Activated gamma-delta T cell (primary cell): ENCODE measurements around the gene ZNF648.
"Not testable (repeated sequence)": the region's sequence is repeated elsewhere in the genome, so short reads cannot be mapped to it uniquely, and the experiment has no call there.

ENCODE experiments used
- DNase-seq: peaks from one replicate; lab custom pipeline; 2025; lab: John Stamatoyannopoulos, UW

Gene ZNF648

GRCh38 chr1:182029379-182030331 is 31.9 kb downstream of the ZNF648 start:
- peak; percentile 96 for DNase-seq

DNA sequence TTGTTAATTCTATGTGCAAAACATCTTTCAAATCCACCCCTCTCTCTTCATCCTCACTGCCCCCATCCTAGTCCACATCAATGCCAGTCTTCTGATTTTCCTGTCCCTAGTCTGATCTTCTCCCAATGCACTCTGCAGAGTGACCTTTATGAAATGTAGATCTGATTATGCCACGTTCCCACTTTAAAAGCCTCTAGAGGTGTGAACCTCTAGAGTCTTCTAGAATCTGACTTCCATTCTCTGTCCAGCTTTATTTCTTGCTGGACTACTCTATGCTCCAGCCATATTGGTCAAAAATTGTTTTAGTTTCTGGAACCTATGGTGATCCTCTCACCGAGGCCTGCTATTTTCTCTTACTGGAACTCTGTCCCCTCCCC is 32.5 kb downstream of the ZNF648 start:
- DNase-seq, result no peak

- DNase-seq, result no peak
Observed at GRCh38 chr1:182015360-182015759, 46.2 kb downstream of the ZNF648 start.

DNA sequence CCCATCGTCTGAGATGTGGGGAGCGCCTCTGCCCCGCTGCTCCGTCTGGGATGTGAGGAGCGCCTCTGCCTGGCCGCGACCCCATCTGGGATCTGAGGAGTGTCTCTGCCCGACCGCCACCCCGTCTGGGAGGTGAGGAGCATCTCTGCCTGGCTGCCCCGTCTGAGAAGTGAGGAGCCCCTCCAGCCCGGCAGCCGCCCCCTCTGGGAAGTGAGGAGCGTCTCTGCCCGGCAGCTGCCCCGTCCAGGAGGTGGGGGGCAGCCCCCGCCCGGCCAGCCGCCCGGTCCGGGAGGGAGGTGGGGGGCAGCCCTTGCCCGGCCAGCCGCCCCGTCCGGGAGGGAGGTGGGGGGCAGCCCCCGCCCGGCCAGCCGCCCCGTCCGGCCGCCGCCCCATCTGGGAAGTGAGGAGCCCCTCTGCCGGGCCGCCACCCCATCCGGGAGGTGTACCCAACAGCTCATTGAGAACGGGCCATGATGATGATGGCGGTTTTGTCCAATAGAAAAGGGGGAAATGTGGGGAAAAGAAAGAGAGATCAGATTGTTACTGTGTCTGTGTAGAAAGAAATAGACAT is 50.6 kb downstream of the ZNF648 start:
- DNase-seq, result not testable (repeated sequence)

DNA sequence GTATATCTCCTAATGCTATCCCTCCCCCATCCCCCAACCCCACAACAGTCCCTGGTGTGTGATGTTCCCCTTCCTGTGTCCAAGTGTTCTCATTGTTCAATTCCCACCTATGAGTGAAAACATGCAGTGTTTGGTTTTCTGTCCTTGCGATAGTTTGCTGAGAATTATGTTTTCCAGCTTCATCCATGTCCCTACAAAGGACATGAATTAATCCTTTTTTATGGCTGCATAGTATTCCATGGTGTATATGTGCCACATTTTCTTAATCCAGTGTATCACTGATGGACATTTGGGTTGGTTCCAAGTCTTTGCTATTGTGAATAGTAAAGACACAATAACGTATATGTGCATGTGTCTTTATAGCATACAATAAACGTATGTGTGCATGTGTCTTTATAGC is 56.1 kb downstream of the ZNF648 start:
- not testable (repeated sequence) for DNase-seq

DNA sequence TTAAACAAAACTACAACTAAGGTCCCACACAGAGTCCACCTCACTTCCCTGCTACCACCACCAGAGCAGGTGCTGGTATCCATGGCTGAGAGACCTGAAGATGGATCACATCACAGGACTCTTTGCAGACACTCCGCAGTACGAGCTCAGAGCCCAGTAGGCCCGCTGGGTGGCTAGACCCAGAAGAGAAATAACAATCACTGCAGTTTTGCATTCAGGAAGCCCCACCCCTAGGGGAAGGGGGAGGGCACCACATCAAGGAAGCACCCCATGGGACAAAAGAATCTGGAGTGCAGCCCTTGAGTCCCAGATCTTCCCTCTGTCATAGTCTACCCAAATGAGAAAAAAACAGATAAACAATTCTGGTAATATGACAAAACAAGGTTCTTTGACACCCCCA is 56.9 kb downstream of the ZNF648 start:
- no peak for DNase-seq
